ENCODE measurements around the gene ACSS1.

ACSS1 gene

GRCh38 chr20:24965065-24965919 is 92.6 kb downstream of the ACSS1 start:
- TF ChIP-seq, protein P1, sequence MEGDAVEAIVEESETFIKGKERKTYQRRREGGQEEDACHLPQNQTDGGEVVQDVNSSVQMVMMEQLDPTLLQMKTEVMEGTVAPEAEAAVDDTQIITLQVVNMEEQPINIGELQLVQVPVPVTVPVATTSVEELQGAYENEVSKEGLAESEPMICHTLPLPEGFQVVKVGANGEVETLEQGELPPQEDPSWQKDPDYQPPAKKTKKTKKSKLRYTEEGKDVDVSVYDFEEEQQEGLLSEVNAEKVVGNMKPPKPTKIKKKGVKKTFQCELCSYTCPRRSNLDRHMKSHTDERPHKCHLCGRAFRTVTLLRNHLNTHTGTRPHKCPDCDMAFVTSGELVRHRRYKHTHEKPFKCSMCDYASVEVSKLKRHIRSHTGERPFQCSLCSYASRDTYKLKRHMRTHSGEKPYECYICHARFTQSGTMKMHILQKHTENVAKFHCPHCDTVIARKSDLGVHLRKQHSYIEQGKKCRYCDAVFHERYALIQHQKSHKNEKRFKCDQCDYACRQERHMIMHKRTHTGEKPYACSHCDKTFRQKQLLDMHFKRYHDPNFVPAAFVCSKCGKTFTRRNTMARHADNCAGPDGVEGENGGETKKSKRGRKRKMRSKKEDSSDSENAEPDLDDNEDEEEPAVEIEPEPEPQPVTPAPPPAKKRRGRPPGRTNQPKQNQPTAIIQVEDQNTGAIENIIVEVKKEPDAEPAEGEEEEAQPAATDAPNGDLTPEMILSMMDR (IDR thresholded peaks at IDR 0.05; ENCODE audit: low read depth, low read length, missing control alignments): no peak
- no peak for DNase-seq (ENCODE audit: low read depth)
- H3K4me3 ChIP-seq (ENCODE audit: low read depth, low read length): no peak overlapping the region

DNA sequence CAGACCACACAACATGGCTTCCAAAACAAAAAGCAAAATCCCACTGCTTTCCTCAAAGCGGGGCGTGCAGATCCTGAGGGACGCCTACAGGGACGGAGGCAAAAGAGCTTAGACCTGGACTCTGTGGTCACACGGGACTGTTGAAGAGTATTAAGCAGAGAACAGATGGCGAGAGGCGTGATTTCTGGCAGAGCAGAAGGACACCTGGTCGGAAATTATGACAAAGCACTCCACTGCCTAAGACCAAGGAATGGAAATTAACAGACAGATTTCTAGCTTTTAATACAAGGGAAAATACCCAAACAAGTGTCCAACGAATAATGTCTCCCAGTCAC is 93.5 kb downstream of the ACSS1 start:
- TF ChIP-seq, protein P1 (IDR thresholded peaks at IDR 0.05; ENCODE audit: low read depth, low read length, missing control alignments): no peak
- H3K4me3 ChIP-seq (ENCODE audit: low read depth, low read length): no peak overlapping the region
- DNase-seq (ENCODE audit: low read depth): no peak

DNA sequence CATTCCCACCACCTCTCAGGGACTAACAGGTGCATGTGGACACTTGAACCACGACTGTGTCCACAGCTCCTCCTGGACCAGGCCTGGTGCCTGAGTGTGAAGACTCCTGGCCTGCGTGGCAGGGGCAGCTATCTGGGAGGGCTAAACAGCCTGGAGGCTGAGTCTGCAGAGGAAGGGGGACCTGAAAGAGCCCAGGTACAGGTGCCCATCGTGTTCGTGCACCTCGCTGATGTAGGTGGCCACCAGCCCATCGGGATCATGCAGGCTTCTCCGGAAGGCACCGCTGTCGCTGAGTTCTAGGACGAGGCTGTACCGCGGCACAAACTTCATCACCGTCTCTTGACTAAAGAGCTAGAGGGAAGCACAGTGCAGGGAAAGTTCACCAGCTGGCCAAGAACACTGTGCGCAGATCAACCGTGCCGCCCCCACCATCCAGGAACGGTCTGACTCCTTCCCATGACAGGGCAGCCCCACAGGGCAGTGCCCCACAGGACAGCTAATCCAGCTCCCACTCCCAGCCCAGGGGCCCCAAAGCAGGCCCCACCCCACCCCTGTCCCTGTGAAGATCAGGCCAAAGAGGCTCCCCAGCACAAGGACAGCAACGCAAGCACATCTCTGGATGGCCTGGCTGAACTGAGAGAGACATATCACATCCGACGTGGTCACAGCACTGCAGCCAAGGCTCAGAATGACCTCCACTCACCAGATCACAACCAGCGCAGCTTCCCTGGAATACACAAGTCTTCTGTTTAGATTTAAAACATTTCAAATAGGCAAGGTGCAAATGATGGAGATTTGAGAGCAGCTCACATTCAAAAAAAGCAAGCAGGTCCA is 94.0 kb downstream of the ACSS1 start:
- H3K4me3 ChIP-seq (ENCODE audit: low read depth, low read length): no peak overlapping the region
- DNase-seq (ENCODE audit: low read depth): no peak
- TF ChIP-seq, protein P1 (IDR thresholded peaks at IDR 0.05; ENCODE audit: low read depth, low read length, missing control alignments): no peak

GRCh38 chr20:24962510-24962909 is 95.4 kb downstream of the ACSS1 start:
- TF ChIP-seq, protein P1 (IDR thresholded peaks at IDR 0.05; ENCODE audit: low read depth, low read length, missing control alignments): no peak
- no peak for DNase-seq (ENCODE audit: low read depth)
- no peak overlapping the region for H3K4me3 ChIP-seq (ENCODE audit: low read depth, low read length)

DNA sequence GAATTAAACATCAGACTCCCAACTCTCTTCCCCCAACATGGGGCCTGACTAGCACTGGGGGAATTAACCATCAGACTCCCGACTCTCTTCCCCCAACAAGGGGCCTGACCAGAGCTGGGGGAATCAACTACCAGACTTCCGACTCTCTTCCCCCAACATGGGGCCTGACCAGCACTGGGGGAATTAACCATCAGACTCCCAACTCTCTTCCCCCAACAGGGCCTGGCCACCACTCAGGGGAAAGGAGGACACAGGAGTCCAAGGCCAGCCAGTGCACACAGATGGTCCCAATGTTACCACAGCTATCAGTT is 95.8 kb downstream of the ACSS1 start:
- DNase-seq (ENCODE audit: low read depth): no peak
- H3K4me3 ChIP-seq (ENCODE audit: low read depth, low read length): no peak overlapping the region
- TF ChIP-seq, protein P1 (IDR thresholded peaks at IDR 0.05; ENCODE audit: low read depth, low read length, missing control alignments): no peak

DNA sequence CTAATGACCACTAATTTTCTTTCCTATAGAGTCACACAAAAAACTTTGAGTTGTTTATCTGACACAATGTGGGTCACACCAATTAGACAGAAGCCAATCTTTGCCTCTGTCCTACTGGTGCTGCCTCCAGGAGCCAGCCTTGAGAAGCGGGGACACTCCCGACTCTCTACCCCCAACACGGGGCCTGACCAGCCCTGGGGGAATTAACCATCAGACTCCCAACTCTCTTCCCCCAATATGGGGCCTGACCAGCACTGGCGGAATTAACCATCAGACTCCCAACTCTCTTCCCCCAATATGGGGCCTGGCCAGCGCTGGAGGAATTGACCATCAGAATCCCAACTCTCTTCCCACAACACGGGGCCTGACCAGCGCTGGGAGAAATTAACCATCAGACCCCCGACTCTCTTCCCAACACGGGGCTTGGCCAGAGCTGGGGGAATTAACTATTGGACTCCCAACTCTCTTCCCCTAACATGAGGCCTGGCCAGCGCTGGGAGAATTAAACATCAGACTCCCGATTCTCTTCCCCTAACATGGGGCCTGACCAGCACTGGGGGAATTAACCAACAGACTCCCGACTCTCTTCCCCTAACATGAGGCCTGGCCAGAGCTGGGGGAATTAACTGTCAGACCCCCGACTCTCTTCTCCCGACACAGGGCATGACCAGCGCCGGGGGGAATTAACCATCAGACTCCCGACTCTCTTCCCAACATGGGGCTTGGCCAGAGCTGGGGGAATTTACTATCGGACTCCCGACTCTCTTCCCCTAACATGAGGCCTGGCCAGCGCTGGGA is 96.4 kb downstream of the ACSS1 start:
- no peak overlapping the region for H3K4me3 ChIP-seq (ENCODE audit: low read depth, low read length)
- TF ChIP-seq, protein P1 (IDR thresholded peaks at IDR 0.05; ENCODE audit: low read depth, low read length, missing control alignments): no peak
- no peak for DNase-seq (ENCODE audit: low read depth)
